GM12878 (cell line): ENCODE data around the gene ANTXR2. TPM values are rescaled to one million over a fixed set of nuclear protein-coding genes. Genes with fewer than 3 reads are reported as not detected.

Source experiments
- ATAC-seq: fragments of 200-7000 bp; cut with Tn5 transposase; 3 replicates; pipeline ENCODE4 v1.9.1; 2020; ENCODE audit warnings: mild to moderate bottlenecking, moderate library complexity
- BruUV-seq: library from RNA; stranded (reverse); fragments of 400-500 nt; replicated peaks from 2 replicates; lab custom pipeline; 2021; lab: Mats Ljungman, UMichigan
- CTCF ChIA-PET: fragments of 300-600 bp; sonication (Branson Sonifier 250); formaldehyde crosslinking; extraction: SDS; loops from one replicate; lab custom pipeline; 2021; ENCODE audit warnings: inconsistent platforms; lab: Yijun Ruan, JAX
- POLR2A ChIA-PET: fragments of 350-600 bp; formaldehyde crosslinking; extraction: SDS; loops from one replicate; lab custom pipeline; 2021; ENCODE audit warnings: inconsistent platforms; lab: Charles Lee
- RAD21 ChIA-PET: fragments of 300-600 bp; sonication (Branson Sonifier 250); formaldehyde crosslinking; loops from one replicate; lab custom pipeline; 2023; ENCODE audit warnings: antibody characterized with exemption; ENCODE audit not compliant: unreplicated experiment; lab: Charles Lee
- SMC1A ChIA-PET: fragments of 300-600 bp; sonication (Branson Sonifier 250); formaldehyde crosslinking; loops from one replicate; lab custom pipeline; 2023; ENCODE audit not compliant: unreplicated experiment, uncharacterized antibody; lab: Charles Lee
- DNase-seq: peaks from one replicate; pipeline ENCODE4 v3.0.0-alpha.2; 2011; ENCODE audit warnings: low read depth, low spot score
- FAIRE-seq: peaks from 3 replicates; lab custom pipeline; 2011; peaks lifted over from hg19 to GRCh38; lab: Jason Lieb, UNC
- H2AFZ ChIP-seq: 2 replicates; pipeline ENCODE4 v1.6.0; 2011; ENCODE audit warnings: low read depth, low read length, control low read depth; ENCODE audit not compliant: control insufficient read depth
- H3K27ac ChIP-seq: 2 replicates; pipeline ENCODE4 v1.5.1; 2011; ENCODE audit warnings: control low read depth; ENCODE audit not compliant: control insufficient read depth, insufficient read depth
- H3K27me3 ChIP-seq, 2 experiments: replicated peaks in 1 of 2; 2 replicates each; pipeline versions ENCODE4 v1.6.0 to v1.6.1; 2011; ENCODE audit warnings: low read length in 1 of 2; ENCODE audit not compliant: control insufficient read depth in 2 of 2, insufficient read depth in 2 of 2
- H3K36me3 ChIP-seq, 2 experiments: 2 replicates each; pipeline ENCODE4 v1.5.1; 2011; ENCODE audit warnings: low read length in 1 of 2; ENCODE audit not compliant: control insufficient read depth in 2 of 2, insufficient read depth in 2 of 2
- H3K4me1 ChIP-seq: 2 replicates; pipeline ENCODE4 v1.6.1; 2011; ENCODE audit warnings: mild to moderate bottlenecking, low read length, moderate library complexity, mixed read lengths; ENCODE audit not compliant: control insufficient read depth, insufficient read depth
- H3K4me2 ChIP-seq: 2 replicates; pipeline ENCODE4 v1.6.0; 2011; ENCODE audit warnings: control low read depth; ENCODE audit not compliant: control insufficient read depth, insufficient read depth
- H3K4me3 ChIP-seq: fragments of 200-600 bp; sonication (generic); 2 replicates; pipeline ENCODE4 v1.5.1; 2016
- H3K79me2 ChIP-seq: 2 replicates; pipeline ENCODE4 v1.6.0; 2011; ENCODE audit warnings: low read length; ENCODE audit not compliant: control insufficient read depth, insufficient read depth
- H3K9ac ChIP-seq: 2 replicates; pipeline ENCODE4 v1.8.0; 2011; ENCODE audit warnings: low read length, control low read depth, mixed read lengths; ENCODE audit not compliant: control insufficient read depth, insufficient read depth
- H3K9me3 ChIP-seq: replicated peaks from 3 replicates; pipeline ENCODE4 v1.5.1; 2011; ENCODE audit warnings: mild to moderate bottlenecking, low read length; ENCODE audit not compliant: control insufficient read depth, insufficient read depth
- H4K20me1 ChIP-seq: 2 replicates; pipeline ENCODE4 v1.6.0; 2011; ENCODE audit not compliant: control insufficient read depth, insufficient read depth
- IKZF1 ChIP-seq: fragments of 450-650 bp; conservative IDR thresholded peaks from 2 replicates; pipeline ENCODE4 v1.6.1; 2017; ENCODE audit warnings: antibody characterized with exemption, mild to moderate bottlenecking
- LARP7 ChIP-seq: fragments of 450-650 bp; IDR thresholded peaks from 2 replicates; pipeline ENCODE4 v1.6.1; 2017; ENCODE audit warnings: mild to moderate bottlenecking
- NFYB ChIP-seq: IDR thresholded peaks from 2 replicates; pipeline ENCODE4 v1.6.1; 2011; ENCODE audit warnings: low read depth, mild to moderate bottlenecking, low read length, improper control_type of control experiment, moderate library complexity; ENCODE audit not compliant: insufficient read depth
- POLR2A ChIP-seq: IDR thresholded peaks from 2 replicates; pipeline ENCODE4 v1.6.1; 2011; ENCODE audit warnings: low read depth, mild to moderate bottlenecking, low read length
- POLR2AphosphoS2 ChIP-seq: IDR thresholded peaks from 2 replicates; pipeline ENCODE4 v1.6.1; 2011; ENCODE audit warnings: low read depth, mild to moderate bottlenecking, low read length, improper control_type of control experiment, moderate library complexity
- RCOR1 ChIP-seq: conservative IDR thresholded peaks from 2 replicates; pipeline ENCODE4 v1.6.1; 2012; ENCODE audit warnings: low read depth, low read length, improper control_type of control experiment
- RFX5 ChIP-seq: IDR thresholded peaks from 2 replicates; pipeline ENCODE4 v1.6.1; 2011; ENCODE audit warnings: low read depth, low read length, improper control_type of control experiment
- SIN3A ChIP-seq: IDR thresholded peaks from 2 replicates; pipeline ENCODE4 v1.6.1; 2012; ENCODE audit warnings: low read depth, low read length, improper control_type of control experiment
- WGBS: methylation state at CpG from one replicate; pipeline ENCODE4 v1.1.6; 2016; ENCODE audit warnings: low lambda C conversion rate; ENCODE audit not compliant: insufficient replicate concordance, insufficient coverage; ENCODE audit errors: missing lambda C conversion rate; 5-methylcytosine and 5-hydroxymethylcytosine counted together
- in situ Hi-C: fragments of 300-500 bp; cut with MboI; formaldehyde crosslinking; loops from 9 replicates; pipeline ENCODE4 v1.14.3; 2018; ENCODE audit warnings: mixed read lengths
- intact Hi-C: fragments of 100-400 bp; cut with micrococcal nuclease; formaldehyde crosslinking; loops from one replicate; pipeline ENCODE4 v1.14.2; 2022; ENCODE audit not compliant: unreplicated experiment
- polyA plus RNA-seq, 11 experiments: library from polyadenylated mRNA; depleted of rRNA in 4 of 11; unstranded in 6 of 11; stranded (reverse) in 5 of 11; fragments of >200 nt; fragmentation: Nextera tagmentation in 4 of 11; fragmentation: Illumina TruSeq in 1 of 11; extraction: Ambion mirVana in 4 of 11; extraction: Trizol in 1 of 11; gene quantifications; 1 replicate in 1 of 11; 2 replicates in 10 of 11; pipeline versions ENCODE4 v1.2.1 to v1.2.3, GENCODE V29; 2011 to 2016; ENCODE audit warnings: inconsistent platforms in 2 of 11, missing spikeins in 2 of 11, low read depth in 1 of 11
- total RNA-seq, 4 experiments: library from RNA; depleted of rRNA in 3 of 4; stranded (reverse); fragments of >200 nt in 3 of 4; fragmentation: Illumina TruSeq in 1 of 4; extraction: Trizol in 1 of 4; gene quantifications; 2 replicates each; pipeline versions ENCODE4 v1.2.1 to v1.2.3, GENCODE V29; 2013 to 2021
- TF ChIP-seq, protein P1 (sequence below): IDR thresholded peaks from 2 replicates; pipeline ENCODE4 v1.6.1; 2012; ENCODE audit warnings: mild to moderate bottlenecking, low read depth, low read length
- TF ChIP-seq, protein P2 (sequence below): IDR thresholded peaks from 2 replicates; pipeline ENCODE4 v1.6.1; 2011; ENCODE audit warnings: low read depth, mild to moderate bottlenecking, low read length, moderate library complexity, borderline replicate concordance; ENCODE audit errors: extremely low read depth
- TF ChIP-seq, protein P3 (sequence below): fragments of 450-650 bp; IDR thresholded peaks from 2 replicates; pipeline ENCODE4 v1.6.1; 2018; ENCODE audit warnings: borderline replicate concordance, mild to moderate bottlenecking; ENCODE audit not compliant: partially characterized antibody

ANTXR2 gene
- total and polyA plus RNA-seq, 10 of the 15 experiments (the other 5 are each of a cell fraction or from before 2014, with no cell fraction given): 1.4 to 8.9 (median 5.7) TPM

DNA sequence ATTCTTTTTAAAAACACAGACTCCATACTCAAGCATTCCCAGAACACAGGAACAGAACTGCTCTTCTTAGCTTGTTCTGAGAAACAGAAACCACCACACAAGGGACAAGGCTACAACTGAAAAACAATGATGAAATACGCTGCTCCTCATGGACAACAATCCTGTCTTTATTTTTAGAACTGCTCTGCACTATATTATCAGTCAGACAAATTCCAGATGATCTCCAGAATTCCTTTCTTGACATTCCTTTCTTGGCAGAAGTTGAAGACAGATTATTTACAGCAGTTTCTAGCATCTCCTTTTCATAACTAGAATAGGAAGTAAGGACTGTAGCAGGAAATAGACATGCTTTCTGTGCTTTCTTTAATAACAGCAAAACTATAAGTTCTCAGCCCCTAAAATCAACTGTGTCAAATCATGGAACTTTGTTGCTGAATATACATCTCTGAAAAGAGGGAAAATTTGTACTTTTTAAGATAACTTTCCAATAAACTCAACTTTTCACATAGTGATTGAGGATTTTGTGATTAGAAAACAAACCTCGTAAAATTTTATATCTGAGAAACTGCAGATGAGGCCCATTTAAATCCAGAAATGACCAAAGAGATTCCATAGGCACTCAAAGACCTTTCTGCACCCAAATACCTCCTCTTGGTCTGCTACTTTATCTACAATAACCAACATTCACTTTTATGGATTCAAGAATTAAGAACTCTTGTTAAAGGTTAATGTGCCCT, 35.9 kb downstream of the ANTXR2 start:
- Histone ChIP-seq H4K20me1 (no peaks in the 10 kb centered on the region), H3K4me3 (no peak overlapping the region)
- RAD21 ChIA-PET: no interaction called here
- TF ChIP-seq POLR2AphosphoS2 (no peak), RFX5 (no peak), SIN3A (no peak), IKZF1 (no peak), RCOR1 (no peak), LARP7 (no peak), POLR2A (no peak), NFYB (no peak)
- TF ChIP-seq, protein P1, sequence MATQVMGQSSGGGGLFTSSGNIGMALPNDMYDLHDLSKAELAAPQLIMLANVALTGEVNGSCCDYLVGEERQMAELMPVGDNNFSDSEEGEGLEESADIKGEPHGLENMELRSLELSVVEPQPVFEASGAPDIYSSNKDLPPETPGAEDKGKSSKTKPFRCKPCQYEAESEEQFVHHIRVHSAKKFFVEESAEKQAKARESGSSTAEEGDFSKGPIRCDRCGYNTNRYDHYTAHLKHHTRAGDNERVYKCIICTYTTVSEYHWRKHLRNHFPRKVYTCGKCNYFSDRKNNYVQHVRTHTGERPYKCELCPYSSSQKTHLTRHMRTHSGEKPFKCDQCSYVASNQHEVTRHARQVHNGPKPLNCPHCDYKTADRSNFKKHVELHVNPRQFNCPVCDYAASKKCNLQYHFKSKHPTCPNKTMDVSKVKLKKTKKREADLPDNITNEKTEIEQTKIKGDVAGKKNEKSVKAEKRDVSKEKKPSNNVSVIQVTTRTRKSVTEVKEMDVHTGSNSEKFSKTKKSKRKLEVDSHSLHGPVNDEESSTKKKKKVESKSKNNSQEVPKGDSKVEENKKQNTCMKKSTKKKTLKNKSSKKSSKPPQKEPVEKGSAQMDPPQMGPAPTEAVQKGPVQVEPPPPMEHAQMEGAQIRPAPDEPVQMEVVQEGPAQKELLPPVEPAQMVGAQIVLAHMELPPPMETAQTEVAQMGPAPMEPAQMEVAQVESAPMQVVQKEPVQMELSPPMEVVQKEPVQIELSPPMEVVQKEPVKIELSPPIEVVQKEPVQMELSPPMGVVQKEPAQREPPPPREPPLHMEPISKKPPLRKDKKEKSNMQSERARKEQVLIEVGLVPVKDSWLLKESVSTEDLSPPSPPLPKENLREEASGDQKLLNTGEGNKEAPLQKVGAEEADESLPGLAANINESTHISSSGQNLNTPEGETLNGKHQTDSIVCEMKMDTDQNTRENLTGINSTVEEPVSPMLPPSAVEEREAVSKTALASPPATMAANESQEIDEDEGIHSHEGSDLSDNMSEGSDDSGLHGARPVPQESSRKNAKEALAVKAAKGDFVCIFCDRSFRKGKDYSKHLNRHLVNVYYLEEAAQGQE: no peak
- TF ChIP-seq, protein P2, sequence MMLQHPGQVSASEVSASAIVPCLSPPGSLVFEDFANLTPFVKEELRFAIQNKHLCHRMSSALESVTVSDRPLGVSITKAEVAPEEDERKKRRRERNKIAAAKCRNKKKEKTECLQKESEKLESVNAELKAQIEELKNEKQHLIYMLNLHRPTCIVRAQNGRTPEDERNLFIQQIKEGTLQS: no peak
- TF ChIP-seq, protein P3, sequence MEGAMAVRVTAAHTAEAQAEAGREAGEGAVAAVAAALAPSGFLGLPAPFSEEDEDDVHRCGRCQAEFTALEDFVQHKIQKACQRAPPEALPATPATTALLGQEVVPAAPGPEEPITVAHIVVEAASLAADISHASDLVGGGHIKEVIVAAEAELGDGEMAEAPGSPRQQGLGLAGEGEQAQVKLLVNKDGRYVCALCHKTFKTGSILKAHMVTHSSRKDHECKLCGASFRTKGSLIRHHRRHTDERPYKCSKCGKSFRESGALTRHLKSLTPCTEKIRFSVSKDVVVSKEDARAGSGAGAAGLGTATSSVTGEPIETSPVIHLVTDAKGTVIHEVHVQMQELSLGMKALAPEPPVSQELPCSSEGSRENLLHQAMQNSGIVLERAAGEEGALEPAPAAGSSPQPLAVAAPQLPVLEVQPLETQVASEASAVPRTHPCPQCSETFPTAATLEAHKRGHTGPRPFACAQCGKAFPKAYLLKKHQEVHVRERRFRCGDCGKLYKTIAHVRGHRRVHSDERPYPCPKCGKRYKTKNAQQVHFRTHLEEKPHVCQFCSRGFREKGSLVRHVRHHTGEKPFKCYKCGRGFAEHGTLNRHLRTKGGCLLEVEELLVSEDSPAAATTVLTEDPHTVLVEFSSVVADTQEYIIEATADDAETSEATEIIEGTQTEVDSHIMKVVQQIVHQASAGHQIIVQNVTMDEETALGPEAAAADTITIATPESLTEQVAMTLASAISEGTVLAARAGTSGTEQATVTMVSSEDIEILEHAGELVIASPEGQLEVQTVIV: no peak
- TF ChIP-seq, all 136 proteins: peak for 0
- SMC1A ChIA-PET: interaction anchor here (0.6 to 2.0 kb wide), 5 partner anchors 10 to 50 kb away, joined by 3 to 6 read pairs (median 4); no protein-coding TSS in a partner anchor
- POLR2A ChIA-PET: no interaction called here
- no peak overlapping the region for H3K27ac ChIP-seq
- CTCF ChIA-PET: no interaction called here
- BruUV-seq: no TSS peak
- H3K27me3 ChIP-seq: no peaks in the 10 kb centered on the region
- FAIRE-seq (peak; percentile 35), DNase-seq (no peak), ATAC-seq (no peak)
- in situ Hi-C loops (no loop called here), intact Hi-C loops (no loop called here)
- H3K36me3 ChIP-seq: no peaks in the 10 kb centered on the region
- H3K9me3 ChIP-seq: no peaks in the 10 kb centered on the region
- H3K4me2 ChIP-seq: no peak overlapping the region
- no peak overlapping the region for H3K9ac ChIP-seq
- H2AFZ ChIP-seq: no peak overlapping the region; the same call in 1 of the 2 replicates
- 4% methylated on average over 2 of the region's 2 CpGs for WGBS
- H3K4me1 ChIP-seq: no peaks in the 10 kb centered on the region
- H3K79me2 ChIP-seq: no peaks in the 10 kb centered on the region
